Measurements from ENCODE around the gene ADCY9.
"Not testable (repeated sequence)": the region's sequence is repeated elsewhere in the genome, so short reads cannot be mapped to it uniquely, and the experiment has no call there.

ADCY9 gene

DNA sequence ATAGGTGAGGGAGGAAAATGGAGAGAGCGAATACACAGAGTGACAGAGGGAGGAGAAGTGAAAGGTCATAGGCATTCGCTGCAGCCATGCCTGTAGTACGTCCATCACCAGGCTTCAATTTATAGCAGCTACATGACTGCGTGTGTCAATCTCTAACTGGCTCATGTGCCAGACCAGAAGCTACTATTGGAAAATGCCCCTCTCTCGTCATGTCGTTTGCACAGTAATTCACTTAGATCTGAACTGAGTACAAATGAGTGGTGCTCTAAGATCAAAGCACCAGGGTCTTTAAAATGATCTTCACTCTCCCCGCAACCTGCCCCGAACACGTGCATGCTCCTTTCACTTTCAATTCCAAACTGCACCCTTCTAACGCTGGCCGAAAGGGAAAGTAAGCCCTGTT lies 51.3 kb downstream of the ADCY9 start:
- no peak for DNase-seq

DNA sequence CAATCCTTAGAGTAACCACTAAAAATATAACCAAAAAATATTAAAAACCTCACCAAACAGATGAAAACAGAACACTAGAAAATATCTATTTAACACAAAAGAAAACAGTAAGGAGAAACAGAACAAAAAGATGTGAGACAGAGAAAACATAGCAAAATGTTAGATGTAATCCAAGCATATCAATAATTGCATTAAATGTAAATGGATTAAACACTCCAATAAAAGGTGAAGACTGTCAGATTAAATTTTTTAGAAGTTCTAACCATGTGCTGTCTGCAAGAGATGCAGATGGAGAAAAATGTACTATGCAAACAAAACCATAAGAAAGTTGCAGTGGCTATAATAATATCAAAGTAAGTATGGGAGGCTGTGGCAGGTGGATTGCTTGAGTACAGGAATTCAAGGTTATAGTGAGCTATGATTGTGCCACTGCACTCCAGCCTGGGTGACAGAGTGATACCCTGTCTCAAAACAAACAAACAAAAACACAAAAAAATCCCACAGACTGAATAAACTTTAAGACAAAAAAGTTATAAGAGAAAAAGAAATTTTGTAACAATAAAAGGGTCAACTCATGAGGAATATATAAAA lies 53.9 kb downstream of the ADCY9 start:
- DNase-seq: no peak

DNA sequence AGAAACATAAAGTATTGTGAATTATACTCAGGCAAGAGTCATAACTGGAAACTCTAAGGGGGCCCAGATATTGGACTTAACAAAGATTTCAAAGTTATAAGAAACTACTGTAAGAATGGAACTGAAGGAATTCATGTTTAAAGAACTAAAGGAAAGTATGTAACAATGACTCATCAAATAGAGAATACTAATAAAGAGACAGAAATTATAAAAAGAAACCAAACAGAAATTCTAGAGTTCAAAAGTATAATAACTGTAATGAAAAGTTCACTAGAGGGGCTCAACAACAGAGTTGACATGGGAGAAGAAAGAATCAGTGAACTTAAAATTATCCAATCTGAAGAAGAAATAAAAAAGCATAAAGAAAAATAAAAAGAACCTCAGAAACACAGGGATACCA lies 55.4 kb downstream of the ADCY9 start:
- no peak for DNase-seq

DNA sequence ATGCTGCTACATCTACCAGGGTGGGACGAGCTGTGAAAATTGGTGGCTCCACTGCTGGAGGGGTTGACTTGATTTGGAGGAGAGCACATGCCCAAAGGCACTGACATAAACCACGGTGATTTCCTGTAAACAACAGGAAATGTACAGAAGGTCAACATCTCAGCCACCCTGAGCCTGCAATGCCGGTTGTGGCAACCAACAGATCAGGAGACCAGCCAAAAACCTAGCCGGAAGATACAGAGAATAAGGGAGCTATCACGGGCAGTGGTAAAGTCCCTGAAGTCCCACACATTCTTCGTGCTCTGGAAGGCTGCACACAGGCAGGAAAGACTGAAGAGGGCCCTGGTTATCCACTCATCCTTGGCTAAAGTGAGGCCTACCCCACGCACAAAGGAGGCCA lies 56.2 kb downstream of the ADCY9 start:
- DNase-seq: no peak

DNA sequence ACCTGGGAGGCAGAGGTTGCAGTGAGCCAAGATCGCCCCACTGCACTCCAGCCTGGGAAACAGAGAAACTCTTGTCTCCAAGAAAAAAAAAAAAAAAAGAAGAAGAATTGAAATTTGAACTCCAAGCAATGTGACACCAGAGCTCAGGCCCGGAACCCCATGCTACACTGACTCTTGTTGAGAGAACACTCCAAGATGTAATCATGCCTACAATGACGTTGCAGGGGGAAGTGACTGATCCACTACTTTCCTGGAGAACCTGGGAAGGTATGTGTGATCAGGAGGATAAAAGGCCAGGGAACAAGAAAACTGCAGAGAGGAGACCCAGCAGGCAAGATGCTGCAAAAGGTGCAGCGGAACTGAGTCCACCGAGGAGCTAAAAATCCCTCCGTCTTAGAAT lies 57.9 kb downstream of the ADCY9 start:
- no peak for DNase-seq

DNA sequence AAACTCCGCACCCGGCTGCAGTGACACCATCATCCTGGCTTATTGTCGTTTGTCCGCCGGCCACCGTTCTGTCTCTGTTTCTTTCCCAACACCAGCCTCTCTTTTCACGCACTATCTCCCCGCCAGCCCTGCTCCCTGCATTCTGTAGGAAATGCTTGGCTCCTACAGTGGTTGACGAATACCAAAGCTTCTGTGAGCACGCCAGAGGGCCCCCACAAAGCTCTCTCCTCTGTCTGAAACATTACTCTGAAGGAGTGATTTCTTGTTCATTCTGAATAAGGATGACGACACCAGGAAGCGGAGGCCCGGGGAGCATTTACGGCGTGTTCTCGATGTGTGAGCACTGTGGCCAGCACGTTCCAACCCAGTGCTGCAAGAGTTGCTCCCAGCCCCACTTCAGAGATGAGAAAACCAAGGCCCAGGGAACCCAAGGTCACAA lies 58.8 kb downstream of the ADCY9 start:
- DNase-seq: no peak

DNA sequence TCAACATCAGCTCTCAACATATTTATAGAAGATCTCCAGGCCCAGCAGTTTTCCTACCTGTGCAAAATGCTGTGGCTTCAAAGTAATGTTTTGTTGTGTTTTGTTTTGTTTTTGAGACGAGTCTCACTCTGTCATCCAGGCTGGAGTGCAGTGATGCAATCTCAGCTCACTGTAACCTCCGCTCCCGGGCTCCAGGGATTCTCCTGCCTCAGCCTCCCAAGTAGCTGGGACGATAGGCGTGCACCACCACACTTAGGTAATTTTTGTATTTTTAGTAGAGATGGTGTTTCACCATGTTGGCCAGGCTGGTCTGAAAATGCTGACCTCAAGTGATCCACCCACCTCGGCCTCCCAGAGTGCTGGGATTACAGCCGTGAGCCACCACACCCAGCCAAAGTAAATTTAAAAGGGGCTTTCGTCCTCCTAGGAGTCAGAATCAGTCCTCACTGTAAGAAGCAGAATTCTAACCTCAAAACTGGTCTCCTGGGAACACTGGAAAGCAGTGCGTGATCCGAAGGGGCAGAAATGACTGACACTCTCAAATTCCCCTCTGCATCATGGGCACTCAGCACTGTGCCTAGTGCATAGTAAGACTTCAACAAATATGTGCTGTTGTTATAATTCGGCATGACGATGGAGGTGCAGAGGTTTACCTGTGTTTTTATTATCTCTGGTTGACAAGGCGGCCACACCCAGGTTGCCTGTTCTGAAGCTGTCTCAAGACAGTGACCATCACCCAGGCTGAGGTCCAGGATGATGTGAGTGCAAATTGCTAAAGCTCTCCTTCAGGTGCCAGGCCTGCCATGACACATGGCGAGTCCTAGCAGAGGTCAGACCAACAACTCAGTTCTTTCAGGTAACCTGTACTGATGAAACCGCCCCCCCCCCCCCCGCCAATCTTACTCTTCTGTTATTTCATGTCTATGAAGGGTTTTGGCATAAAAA lies 59.8 kb downstream of the ADCY9 start:
- DNase-seq: no peak

DNA sequence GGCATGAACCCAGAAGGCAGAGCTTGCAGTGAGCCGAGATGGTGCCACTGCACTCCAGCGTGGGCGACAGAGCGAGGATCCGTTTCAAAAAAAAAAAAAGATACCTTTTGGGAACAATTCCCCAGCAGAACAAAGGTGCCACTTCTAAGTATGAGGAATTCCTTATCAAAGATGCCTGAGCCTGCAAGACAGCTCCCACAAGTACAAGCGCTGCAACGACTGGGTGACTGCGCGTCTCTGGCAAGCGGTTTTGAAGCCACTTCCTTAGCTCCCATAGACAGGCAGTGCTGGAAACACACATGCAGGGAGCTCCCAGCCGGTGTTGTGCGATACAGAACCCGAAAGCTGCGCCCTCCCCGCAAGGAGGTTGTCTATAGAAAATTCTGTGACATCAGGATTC lies 60.5 kb downstream of the ADCY9 start:
- no peak for DNase-seq

DNA sequence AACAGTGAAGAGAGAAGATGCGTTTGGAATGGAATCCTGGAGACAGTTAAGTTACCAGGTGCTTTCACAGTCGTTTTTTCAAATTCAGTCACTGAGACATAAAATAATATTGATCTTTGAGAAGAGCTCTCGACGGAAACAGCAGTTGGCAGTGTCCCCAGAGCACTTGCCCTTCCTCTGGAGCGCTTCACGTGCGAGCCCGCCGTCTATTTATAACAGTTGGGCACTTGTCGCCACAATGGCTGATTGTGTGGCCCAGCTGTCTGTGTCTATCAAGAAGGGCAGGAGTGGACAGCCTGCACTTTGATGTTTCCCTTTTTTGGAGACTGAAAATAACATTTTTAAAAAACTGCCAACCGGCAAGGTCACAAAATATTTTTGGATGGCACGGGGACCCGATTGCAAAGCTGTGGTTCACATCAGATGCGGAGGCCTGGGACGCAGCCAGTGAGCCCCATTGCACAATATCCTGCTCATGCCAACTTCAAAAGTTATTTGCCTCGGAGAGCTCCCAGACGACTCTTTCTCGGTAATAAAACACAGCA lies 62.9 kb downstream of the ADCY9 start:
- DNase-seq: peak; percentile 45

DNA sequence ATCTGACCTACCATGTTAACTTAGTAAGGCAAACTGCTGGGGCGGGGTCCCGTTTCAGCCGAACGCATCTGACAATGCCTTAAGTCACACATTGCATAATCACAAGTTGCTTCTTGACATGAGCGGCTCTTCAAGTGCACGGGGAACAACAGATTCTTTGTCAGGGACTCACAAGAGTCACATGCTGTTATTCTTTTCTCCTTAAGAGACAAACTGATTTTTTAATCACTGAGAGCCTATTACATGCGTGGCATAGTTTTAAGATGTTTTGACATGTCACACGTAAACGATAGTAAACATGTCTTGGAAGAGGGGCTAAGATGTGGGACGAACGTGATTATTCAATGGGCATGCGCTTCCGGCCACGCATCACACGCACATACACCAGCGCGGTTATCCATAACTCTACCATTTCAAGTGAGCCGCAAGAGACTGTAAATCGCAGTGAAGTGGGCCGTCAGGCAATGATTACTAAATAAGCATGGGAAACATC lies 63.4 kb downstream of the ADCY9 start:
- peak; percentile 35 for DNase-seq

DNA sequence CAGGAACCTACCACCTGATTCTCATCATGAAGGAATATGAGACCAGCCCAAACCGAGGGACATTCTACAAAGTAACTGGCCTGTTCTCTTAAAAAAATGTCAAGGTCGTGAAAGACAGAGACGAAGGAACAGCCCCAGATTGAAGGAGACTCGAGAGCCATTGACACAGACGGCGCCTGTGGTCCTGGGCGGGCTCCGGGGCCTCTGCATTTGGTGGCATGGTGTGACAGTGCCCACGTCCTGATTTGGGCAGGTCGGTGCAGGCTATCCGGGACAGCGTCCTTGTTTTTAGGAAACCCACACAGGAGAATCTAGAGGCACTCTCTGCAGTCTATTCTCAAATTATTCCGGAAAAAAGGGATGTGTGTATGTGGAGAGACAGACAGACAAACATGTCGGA lies 64.1 kb downstream of the ADCY9 start:
- no peak for DNase-seq

DNA sequence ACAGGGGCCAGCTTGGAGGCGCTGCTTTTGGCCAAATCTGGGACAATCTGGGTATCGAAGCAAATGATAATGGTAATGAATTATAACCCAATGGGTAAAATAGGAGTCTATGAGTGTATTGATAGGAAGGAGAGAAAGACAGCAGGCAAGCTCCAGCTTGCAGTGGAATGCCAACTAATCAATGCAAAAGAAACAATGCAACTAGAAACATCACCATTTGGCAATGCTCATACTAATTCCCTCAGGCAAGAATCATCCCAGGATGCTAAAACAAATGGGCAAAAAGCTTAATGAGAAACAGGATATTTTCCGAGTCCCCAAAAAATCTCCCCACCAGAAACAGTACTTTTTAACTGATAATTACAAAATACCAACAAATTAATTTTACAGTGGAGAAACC lies 64.7 kb downstream of the ADCY9 start:
- DNase-seq: no peak

DNA sequence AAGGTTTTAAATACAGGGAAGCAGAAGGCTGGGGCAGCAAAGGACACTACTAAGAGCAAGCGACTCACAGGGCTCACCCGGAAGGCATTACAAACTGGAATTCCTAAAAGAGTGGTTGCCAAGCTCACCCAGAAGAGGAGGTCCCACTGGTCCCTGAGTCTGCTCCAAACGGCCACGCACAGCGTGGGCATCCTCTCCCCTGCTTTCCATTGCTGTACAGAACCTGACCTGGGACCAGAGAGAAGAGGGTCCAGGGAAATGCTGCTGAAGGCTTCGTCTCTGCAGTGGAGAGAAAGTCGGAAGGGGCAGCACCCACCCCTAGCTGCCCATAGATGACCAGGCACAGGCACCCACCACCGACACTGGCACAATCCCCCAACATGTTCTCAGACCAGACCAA lies 67.2 kb downstream of the ADCY9 start:
- DNase-seq: no peak

DNA sequence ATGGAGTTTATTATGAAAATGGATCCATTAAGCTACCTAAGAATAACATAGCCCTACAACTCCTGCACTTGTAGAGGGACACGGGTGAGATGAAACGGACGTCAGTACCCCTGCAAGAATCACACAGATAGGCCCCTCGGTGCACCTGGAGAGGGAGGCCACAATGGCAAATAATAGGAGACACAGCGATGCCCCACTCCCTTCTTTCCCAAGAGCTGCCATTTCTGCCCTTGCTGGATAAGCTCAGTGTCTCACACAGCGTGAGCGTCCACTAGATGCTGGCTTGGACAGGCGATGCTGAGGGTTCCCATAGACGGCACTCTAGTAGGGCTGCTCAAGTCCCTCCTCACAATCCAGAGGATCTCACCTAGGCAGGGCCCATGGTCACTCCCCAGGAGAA lies 67.8 kb downstream of the ADCY9 start:
- no peak for DNase-seq

DNA sequence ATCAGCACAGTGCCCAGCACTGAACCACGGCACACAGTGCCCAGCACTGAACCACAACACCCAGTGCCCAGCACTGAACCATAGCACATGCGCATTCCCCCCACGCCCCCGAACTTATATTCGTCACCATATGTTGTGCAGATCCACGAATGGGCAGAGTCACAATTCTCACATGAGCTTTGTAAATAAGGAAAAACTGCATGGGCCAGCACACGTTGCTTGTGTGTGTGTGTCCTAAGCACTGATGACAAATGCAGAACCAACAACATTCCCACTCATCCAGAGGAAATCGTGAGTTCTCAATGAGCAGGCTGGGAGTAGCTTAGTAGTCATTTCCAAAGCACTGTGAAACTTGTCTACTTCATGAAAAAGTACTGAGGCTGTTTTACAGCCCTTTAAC lies 70.0 kb downstream of the ADCY9 start:
- DNase-seq: no peak

DNA sequence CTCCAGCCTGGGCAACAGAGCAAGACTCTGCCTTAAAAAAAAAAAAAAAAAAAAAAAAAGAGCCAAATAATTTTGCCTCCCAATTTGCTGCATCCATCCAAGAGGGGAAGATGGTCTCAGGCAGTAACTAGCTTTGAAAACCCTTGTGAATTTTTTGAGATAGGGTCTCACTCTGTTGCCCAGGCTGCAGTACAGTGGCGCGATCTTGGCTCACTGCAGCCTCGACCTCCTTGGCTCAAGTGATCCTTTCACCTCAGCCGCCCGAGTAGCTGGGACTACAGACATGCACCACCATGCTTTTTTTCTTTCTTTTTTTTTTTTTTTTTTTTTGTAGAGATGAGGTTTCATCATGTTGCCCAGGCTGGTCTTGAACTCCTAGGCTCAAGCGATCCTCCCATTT lies 70.7 kb downstream of the ADCY9 start:
- DNase-seq: not testable (repeated sequence)

DNA sequence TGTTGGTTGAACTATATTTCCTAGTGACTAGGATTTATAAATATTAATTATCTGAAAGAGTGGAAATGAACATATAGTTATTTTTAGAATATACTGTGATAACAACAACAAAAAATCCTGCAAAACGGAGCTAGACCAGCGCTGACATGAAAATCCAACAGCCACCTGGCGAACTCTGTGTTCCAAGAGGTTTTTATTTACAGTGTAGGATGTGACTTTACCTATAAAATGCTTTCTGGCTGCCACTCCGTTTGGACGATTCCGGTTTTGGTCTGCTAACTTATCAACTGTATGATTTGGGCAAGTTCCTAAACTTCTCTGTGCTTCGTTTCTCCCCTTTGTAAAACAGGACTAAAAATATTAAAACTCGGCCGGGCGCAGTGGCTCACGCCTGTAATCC lies 73.7 kb downstream of the ADCY9 start:
- DNase-seq: no peak

DNA sequence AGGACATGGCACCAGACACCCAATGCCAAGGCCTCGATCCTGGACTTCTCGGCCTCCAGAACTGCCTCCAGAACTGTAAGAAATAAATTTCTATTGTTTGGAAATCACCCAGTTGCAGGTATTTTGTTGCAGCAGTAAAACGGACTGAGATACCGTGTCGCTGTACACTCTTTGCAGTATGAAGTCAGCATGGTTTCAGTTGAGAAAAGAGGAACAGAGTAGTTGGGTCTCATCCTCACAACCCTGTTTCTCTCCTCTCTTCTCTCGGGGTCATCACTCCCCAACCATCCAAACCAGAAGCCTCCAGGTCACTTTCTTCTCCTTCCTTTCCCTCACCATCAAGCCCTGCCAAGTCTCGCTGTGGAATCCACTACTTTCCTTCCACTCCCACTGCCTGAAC lies 77.8 kb downstream of the ADCY9 start:
- no peak for DNase-seq

DNA sequence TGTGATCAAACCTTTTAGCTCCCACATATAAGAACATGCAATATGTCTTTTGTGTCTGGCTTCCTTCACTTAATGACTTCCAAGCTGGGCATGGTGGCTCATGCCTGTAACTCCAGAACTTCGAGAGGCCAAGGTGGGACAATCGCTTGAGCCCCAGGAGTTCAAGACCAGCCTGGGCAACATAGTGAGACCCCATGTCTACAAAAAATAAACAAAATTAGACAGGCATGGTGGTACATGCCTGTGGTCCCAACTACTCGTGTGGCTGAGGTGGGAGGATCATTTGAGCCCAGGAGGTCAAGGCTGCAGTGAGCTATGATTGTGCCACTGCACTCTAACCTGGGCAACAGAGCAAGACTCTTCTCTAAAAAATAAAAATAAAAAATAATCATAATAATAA lies 79.3 kb downstream of the ADCY9 start:
- not testable (repeated sequence) for DNase-seq

DNA sequence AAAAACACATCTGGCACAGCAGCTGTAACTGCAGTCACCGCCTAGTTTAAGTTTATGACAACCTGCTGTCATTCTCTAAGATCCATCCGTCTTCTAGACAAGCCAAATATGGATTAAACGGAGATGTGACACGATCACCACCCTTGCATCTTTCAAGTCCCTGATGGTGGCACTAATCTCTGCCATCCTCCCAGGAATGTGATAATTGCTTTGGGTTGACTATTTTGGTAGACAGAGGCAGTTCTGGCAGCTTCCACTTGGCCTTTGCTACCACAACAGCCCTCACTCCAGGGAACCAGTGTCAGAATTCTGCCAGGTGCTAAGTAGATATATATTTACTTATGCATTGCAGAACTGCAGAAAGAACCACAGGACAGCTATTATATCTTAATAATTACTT lies 81.3 kb downstream of the ADCY9 start:
- no peak for DNase-seq

DNA sequence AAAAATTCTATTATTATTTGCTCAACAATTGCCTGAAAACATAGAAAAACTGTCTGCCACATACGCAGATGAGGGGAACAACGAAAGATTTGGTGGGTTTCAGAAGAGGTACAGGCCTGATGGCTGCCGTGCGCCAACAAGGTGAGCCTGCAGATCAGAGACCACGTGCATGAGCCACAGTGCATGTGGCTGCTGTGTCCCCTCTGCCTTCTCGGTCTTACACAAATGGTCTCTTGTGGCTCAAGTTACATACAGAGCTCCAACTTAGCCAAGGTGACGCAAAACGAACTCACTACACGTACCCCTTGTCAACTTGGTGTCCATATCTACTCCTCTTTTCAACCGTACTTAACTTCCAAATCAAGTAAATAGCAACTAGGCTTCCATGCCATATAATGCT lies 82.3 kb downstream of the ADCY9 start:
- DNase-seq: no peak

DNA sequence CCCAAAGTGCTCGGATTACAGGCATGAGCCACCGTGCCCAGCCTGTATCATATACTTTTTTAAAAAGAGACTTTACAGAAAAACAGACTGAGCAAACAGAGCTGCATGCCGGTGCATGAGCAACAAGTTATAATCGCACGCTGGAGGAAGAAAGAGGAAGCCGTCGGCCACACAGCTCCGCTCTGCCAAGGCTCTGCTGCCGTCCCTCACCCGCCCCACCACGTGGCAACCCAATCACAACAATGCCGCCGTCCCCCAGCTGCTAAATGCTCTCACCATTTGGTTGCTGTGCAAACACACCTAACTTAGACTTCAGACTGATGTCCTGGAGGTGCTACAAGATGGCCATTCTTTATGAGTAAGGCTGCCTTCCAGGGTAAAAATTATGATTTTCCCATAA lies 83.5 kb downstream of the ADCY9 start:
- peak; percentile 40 for DNase-seq

DNA sequence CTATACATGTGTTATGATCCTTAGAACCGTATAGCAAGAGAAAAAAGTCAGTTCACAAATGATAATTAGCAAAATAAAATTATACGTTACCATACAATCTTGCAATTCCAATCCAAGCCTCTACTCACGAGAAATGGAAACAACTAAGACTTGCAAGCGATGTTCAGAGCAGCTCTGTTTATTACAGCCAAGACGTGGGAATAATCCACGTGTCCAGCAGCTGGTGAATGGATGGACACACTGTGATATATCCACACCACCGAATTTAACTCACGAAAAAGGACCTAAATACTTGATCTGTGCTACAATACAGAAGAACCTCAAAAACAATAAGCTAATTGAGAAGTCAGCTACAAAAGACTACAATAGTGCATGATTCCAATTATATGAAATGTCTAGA lies 88.1 kb downstream of the ADCY9 start:
- no peak for DNase-seq

DNA sequence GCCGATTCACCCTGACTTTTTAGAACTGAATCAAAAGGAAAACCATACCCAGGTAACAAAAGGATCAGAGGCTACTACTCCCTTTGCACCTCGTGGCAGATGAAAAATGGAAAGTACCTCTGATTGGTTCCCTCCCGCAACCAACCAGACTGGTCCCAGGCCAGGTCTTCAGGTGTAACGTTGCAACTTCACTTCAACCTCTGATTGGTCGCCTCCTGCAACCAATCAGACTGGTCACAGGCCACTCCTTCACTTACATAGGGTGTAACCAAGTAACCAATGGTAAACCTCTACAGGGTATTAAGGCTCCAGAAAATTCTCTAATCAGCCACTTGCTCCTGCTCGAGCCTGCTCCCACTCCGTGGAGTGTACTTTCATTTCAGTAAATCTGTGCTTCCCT lies 89.4 kb downstream of the ADCY9 start:
- no peak for DNase-seq
